Esophagus muscularis mucosa (tissue), 3 donors: ENCODE measurements around the gene RPS5.

ENCODE experiments used
- CTCF ChIP-seq, 3 experiments: fragments of 200-600 bp in 2 of 3; fragments of 450-650 bp in 1 of 3; sonication (generic) in 2 of 3; IDR thresholded peaks; one replicate each; pipeline ENCODE4 v1.5.1; 2017 to 2019; ENCODE audit warnings: antibody characterized with exemption in 3 of 3, mild to moderate bottlenecking in 2 of 3, moderate library complexity in 1 of 3
- EP300 ChIP-seq: sonication (generic); formaldehyde crosslinking; IDR thresholded peaks from one replicate; pipeline ENCODE4 v1.6.1; 2017; ENCODE audit warnings: antibody characterized with exemption

GRCh38 chr19:58361900-58362271, 25.2 kb upstream of the RPS5 start:
- no peak for TF ChIP-seq EP300
- no peak for TF ChIP-seq CTCF (IDR thresholded peaks at IDR 0.05)
